GM19043 (cell line): ENCODE results near the gene TOR1A.
A peak's percentile ranks its signal among the peaks of the same experiment; 100 is the strongest.

ENCODE experiments used
- ATAC-seq: cut with Tn5 transposase; IDR thresholded peaks from one replicate; pipeline ENCODE4 v1.9.1; 2021; ENCODE audit warnings: low read depth; ENCODE audit not compliant: unreplicated experiment

TOR1A gene

GRCh38 chr9:129853614-129854013, 29.7 kb upstream of the TOR1A start:
- no peak for ATAC-seq

GRCh38 chr9:129852579-129852978, 28.6 kb upstream of the TOR1A start:
- ATAC-seq, result no peak

DNA sequence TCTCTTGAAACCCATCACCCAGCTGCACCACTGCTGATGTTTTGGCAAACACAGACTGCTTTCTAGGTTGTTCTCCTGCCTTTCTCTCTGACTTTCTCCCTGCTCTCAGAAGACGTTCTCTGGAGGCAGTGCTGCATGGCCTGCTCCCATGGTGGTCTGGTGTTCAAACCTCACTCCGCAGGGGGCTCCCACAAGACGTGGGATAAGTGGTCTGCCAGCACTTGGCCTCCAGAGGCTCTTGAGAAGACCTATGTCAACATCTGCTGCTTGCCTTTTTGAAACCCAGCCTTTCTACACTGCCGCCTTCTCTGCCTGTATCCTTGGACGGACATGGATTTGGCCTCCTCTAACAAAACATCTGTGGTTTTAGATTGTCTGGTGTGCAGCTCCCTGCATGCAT, 27.9 kb upstream of the TOR1A start:
- no peak for ATAC-seq

DNA sequence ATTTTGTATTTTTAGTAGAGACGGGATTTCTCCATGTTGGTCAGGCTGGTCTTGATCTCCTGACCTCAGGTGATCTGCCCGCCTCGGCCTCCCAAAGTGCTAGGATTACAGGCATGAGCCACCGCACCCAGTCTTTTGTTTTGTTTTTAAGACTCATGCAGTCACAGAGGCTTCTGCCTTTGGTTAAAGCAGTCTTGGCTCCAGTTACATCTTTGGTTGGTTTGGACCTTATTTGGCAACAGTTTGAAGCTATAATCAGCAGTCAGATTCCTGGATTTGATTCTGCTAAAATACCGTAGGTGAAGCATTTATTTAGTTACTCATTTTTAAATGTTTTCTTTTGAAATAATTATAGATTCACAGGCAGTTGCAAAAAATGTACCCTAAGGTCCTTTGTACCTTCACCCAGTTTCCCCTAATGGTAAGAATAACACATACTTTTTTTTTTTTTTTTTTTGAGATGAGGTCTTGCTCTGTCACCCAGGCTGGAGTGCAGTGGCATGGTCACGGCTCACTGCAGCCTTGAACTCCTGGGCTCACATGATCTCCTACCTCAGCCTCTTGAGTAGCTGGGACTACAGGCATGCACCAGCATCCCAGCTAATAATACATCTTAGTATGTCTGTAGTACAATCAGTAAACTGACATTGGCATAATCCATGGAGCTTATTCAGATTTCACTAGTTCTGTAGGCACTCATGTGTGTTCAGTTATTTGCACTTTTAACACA, 27.1 kb upstream of the TOR1A start:
- no peak for ATAC-seq

- ATAC-seq, result no peak
Measured at GRCh38 chr9:129849901-129850300, 26.0 kb upstream of the TOR1A start.

- ATAC-seq, result no peak
Measured at GRCh38 chr9:129848712-129849441, 24.9 kb upstream of the TOR1A start.

- ATAC-seq, result no peak
Measured at GRCh38 chr9:129845373-129845772, 21.4 kb upstream of the TOR1A start.

DNA sequence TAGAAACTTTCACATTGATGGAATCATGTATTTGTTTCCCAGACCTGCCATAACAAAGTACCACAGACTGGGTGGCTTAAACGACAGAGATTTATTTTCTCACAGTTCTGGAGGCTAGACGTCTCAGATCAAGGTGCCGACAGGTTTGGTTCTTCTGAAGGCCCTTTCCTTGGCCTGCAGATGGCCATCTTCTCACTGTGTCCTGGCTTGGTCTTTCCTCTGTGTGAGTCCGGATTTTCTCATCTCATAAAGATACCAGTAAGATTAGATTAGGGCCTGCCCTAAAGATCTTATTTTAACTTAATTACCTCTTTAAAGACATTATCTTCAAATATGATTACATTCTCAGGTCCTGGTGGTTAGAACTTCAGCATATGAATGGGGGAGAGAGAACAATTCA, 17.1 kb upstream of the TOR1A start:
- no peak for ATAC-seq

- no peak for ATAC-seq
Measured at GRCh38 chr9:129840034-129840433, 16.1 kb upstream of the TOR1A start.

DNA sequence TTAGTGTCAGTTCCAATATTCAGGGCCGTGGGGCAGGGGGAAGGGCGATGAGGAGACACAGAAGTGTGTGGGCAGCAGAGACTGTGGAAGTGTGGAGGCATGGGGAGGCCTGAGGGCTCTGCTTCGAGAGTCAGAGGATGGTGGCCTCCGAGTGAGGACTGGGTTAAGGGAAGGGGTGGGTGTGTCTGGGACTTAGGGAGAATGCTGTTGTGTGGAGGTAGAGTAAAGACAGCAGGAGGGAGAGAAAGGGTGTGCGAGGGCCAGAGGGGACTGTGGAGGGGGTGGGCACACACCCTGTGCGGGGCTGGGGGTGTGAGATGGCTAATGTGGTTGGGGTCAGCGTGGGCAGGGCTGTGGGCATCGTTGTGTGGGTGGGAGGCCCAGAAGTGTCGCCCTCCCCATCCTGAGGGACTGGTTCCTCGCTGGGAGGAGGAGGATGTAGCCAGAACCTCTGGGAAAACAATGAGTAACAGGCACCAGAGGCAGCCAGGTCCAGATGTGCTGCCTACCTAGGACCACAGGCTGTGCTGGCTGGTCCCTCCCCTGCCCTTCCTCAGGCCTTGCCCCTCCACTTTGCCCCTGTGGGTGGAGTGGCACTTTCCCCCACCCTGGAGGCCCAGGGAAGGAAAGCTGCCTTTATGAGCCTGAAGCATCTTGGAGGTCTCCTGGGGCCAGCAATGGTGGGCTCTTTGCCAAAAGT, 15.5 kb upstream of the TOR1A start:
- no peak for ATAC-seq

GRCh38 chr9:129838707-129839259, 14.8 kb upstream of the TOR1A start:
- ATAC-seq, result no peak

DNA sequence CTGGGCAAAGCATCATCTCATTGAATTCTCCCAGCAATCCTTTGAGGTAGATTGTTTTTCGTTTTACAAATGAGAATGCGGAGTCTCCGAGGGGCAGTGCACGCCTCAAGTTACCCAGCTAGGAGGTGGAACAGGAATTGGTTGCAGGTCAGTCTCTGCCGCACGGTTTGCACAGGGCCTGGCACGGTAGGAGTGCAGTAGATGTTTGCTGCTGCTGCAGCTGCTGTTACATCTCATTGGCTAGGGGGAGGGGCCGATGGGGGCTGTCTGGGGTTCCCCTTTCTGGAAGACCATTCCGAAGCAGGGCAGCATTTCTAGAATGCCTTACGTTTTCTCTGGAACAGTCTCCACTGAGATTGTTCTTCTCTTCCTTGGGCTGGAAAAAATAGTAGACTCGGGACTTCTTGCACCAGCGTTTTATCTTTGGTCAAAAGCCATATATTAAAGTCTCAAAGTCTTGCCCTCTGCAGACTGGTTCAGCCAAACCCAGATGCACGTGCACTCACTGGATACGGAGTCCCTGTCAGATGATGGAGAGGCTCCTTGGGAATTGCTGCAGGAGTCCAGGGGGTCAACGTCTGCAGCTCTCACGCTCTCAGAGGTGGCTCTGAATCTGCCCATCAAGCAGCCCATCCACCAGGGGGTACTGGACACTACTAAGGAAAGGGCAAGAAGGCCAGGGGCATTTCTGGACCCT, 12.5 kb upstream of the TOR1A start:
- ATAC-seq, result no peak

GRCh38 chr9:129835860-129836223, 11.9 kb upstream of the TOR1A start:
- no peak for ATAC-seq

- ATAC-seq, result peak; percentile 93
Measured at GRCh38 chr9:129835128-129835859, 11.4 kb upstream of the TOR1A start, which contains the start of the genes C9orf78 and USP20. Gene C9orf78, minus strand, starts transcription at chr9:129835275. Its CDS starts 54 bp downstream, at chr9:129835221. Gene USP20, plus strand, starts transcription at chr9:129835458. Its CDS starts 17,098 bp downstream, at chr9:129852556.

DNA sequence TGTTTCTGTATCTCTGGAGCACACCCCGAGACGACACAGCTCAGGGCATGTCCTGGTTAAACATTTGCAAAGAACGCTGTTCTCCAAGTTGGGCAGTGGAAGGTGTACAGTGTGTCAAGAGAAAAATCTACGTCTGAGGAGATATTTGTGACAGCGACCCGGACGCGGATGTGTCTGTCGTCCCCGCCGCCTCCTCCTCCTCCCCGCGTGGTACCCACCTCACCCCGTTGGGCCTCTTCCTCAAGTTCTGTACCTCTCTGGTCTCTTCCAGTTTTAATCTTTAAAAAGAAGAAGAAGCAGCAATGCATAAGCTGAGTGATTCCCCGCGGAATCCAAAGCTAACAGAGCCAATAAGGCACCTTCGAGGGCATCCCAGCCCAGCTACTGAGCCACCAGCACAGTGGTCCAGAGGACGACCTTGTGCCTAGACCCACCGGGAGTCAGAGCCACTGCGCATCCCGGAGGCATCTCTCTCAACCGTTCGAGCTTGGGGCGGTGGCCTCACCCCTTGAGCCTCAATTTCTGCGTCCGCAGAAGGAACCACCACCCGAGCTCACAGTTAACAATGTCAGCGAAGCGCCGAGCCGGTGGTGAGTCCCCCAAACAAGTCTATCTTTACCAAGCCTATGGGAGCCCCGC, 10.7 kb upstream of the TOR1A start:
- ATAC-seq, result peak; percentile 15

GRCh38 chr9:129832982-129833381, 9.0 kb upstream of the TOR1A start:
- no peak for ATAC-seq

GRCh38 chr9:129828969-129829368, 5.0 kb upstream of the TOR1A start:
- ATAC-seq, result no peak

- ATAC-seq, result no peak
Measured at GRCh38 chr9:129828051-129828450, 4.1 kb upstream of the TOR1A start.

DNA sequence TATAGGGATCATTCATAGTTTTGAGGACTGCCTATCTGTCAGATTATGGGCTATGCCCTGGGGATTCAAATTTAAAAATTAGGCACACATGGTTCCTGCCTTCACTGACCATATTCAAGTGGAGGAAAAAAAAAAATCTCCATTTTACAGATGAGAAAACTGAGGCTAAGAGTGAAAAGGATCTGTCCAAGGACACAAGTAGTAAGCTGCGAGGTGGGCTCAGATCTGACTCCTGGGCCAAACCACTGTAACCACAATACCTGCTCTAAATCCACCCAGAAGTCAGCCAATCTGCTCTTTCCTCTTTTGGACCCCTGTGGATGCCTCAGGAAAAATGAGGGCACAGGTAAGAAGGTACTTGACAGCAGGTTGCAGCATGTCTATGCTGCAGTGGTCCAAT, 2.8 kb upstream of the TOR1A start:
- ATAC-seq, result no peak
